IMR-90 (cell line): ENCODE data around the gene AIRE.

Experiments
- MXI1 ChIP-seq: IDR thresholded peaks from 2 replicates; pipeline ENCODE4 v1.6.1; 2012; ENCODE audit warnings: low read depth, mild to moderate bottlenecking, low read length, moderate library complexity, borderline replicate concordance
- POLR2A ChIP-seq: IDR thresholded peaks from 2 replicates; pipeline ENCODE4 v1.6.1; 2012; ENCODE audit warnings: mild to moderate bottlenecking, low read depth, low read length
- TF ChIP-seq, protein P1 (sequence below): conservative IDR thresholded peaks from 2 replicates; pipeline ENCODE4 v1.5.1; 2012; ENCODE audit warnings: mild to moderate bottlenecking, low read depth, low read length, improper control_type of control experiment

DNA sequence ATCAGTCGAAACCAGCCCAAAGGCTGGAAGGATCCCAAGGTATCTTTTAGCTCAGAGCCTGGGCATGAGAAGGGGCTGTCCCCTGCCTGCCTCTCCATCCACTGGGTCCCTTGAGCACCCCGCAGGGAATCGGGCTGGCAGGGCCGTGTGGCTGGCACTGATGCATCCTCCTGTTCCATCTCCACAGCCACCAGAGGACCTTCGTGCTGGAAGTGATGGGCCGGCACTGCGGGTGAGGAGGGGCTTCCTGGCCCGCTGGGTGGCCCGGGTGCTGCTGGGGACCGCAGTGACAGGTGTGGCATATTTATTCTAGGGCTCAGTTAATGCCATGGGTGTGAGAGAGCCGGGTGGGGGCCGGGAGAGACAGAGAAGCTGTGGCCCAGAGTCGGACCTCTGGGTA is 27.8 kb downstream of the AIRE start:
- TF ChIP-seq POLR2A (no peak), MXI1 (no peak)
- TF ChIP-seq, protein P1, sequence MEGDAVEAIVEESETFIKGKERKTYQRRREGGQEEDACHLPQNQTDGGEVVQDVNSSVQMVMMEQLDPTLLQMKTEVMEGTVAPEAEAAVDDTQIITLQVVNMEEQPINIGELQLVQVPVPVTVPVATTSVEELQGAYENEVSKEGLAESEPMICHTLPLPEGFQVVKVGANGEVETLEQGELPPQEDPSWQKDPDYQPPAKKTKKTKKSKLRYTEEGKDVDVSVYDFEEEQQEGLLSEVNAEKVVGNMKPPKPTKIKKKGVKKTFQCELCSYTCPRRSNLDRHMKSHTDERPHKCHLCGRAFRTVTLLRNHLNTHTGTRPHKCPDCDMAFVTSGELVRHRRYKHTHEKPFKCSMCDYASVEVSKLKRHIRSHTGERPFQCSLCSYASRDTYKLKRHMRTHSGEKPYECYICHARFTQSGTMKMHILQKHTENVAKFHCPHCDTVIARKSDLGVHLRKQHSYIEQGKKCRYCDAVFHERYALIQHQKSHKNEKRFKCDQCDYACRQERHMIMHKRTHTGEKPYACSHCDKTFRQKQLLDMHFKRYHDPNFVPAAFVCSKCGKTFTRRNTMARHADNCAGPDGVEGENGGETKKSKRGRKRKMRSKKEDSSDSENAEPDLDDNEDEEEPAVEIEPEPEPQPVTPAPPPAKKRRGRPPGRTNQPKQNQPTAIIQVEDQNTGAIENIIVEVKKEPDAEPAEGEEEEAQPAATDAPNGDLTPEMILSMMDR: no peak
